Endothelial cell of hepatic sinusoid (primary cell): ENCODE data around the gene CENPA.
"Not testable (repeated sequence)": the region's sequence is repeated elsewhere in the genome, so short reads cannot be mapped to it uniquely, and the experiment has no call there.

Experiments
- in situ Hi-C: cut with HindIII; loops from 2 replicates; pipeline ENCODE4 v1.10.0; 2017; ENCODE audit warnings: low sequenced_read_pairs

CENPA gene

DNA sequence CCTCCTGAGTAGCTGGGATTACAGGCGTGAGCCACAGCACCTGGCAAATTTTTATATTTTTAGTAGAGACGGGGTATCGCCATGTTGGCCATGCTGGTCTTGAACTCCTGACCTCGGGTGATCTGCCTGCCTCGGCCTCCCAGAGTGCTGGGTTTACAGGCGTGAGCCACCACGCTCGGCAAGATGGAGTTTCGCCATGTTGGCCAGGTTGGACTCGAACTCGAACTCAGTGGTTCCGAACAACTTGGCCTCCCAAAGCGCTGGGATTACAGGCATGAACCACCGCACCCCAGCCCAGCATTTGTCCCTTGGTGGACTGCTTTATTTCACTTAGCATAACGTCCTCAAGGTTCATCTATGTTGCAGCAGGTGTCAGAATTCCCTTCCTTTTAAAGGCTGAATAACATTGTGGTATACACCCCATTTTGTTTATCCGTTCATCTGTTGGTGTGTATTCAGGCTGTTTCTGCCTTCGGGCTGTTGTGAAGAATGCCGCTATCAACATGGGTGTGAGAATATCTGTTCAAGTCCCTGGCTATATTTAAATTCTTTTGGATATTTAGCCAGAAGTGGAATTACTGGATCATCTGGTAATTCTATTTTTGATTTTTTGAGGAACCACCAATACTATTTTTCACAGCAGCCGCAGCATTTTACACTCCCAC is 1.2 kb upstream of the CENPA start:
- in situ Hi-C loops = no loop called here

DNA sequence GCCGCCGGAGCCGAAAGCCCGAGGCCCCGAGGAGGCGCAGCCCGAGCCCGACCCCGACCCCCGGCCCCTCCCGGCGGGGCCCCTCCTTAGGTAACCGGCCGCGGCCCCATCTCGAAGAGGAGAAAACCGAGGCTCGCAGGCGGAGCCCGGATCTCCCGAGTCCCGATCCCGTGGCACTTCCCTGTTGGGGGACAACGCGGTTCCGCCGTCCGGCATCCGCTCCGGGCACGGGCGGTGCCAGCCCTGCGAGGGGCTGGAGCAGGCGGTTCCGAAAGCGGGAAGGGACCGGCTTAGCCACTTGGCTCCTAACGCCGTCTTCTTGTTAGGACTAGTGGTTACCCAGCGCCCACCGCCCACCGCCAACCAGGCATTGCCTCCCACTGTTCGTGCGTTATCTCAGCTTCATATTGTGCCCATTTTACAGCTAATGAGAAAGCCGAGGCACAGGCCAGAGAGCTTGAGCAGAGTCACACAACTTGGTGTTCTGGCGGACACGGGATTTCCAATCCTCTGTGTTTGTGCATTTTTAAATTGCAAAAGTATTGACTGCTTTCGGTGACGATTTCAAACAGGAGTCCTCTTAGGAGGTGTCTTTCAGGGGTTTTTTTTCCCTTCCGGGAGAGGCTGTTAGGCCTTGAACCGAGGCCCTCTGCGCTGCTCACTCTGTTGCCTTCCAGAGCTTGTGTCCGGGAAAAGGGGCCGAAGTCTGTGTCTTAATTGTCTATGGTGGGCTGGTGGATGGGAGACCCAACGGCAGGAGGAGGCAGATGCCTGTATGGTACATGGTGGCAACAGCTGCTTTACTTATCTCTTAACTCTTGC is 562 bp downstream of the CENPA start:
- in situ Hi-C loops = no loop called here

DNA sequence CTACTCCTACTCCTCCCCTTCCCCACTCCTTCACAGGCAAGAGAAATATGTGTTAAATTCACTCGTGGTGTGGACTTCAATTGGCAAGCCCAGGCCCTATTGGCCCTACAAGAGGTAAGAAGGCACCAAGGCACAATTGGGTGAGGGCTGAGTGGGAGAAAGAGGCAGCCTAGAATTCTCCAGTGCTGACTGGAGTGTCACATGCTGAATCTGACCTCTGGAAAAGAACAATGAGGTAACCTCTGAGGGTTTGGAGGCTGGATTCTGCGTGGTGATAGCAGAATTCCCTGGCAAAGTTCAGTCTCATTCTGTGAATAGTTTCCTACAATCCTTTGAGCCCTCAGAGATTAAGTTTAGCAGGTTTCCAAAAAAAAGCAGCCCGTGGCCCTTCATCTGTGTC is 6.9 kb downstream of the CENPA start:
- in situ Hi-C loops = no loop called here

DNA sequence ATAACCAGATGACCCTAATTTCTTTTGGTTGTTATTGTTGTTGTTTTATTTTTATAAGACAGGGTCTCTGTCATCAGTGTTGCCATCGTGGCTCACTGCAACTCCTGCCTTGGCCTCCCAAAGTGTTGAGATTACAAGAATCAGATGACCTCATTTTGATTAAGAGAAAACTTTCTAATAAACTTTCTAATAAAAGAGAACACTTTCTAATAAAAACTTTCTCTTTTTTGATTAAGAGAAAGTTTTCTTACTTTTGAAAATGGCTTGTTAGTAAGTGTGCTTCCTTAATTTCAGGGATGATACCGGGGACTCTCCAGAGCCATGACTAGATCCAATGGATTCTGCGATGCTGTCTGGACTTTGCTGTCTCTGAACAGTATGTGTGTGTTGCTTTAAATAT is 7.7 kb downstream of the CENPA start:
- in situ Hi-C loops = no loop called here

DNA sequence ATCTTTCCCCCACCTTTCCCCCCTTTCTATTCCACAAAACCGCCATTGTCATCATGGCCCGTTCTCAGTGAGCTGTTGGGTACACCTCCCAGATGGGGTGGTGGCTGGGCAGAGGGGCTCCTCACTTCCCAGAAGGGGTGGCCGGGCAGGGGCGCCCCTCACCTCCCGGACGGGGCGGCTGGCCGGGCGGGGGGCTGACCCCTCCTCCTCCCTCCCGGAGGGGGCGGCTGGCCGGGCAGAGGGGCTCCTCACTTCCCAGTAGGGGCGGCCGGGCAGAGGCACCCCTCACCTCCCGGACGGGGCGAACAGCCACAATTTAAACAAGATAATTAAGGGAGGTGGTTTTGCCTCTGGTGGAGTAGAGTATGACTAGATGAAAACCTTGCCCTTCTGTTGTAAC is 9.3 kb downstream of the CENPA start:
- in situ Hi-C loops = not testable (repeated sequence)

DNA sequence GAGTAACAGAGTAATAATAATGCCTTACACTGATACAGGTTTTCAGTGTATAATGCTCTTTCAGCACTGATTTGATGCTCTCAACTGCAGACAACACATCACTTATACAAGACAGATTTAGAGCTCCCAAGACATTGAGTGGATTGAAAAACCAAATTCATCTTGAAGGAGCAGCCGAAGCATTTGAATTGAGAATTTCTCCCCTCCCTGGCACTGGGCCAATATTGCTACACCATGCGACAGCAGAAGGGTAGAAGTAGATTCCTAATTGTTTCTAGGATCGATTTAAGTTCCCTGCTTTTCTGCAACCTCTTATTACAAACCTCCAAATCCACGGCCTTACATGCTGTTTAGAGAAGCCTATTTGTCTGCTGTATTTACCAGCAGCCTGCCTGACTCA is 15.5 kb downstream of the CENPA start:
- in situ Hi-C loops = no loop called here

DNA sequence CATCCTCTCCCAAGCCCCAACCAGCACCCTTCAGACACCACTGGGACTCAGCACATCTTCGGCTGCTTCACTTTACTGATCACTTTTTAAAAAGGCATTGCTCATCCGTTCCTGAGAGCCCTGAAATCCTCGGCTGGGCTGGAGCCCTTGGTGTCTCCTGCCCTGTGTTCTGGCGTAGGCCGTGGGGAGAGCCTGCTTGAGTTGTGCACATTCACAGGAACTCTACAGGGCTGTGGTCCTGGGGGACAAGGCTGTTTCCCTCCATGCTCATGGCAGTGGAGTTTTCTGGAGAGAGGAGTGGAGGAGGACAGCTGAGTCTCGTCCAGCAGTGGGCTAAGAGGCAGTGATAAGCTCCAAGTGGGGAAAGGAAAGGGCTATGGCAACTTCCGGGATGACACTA is 15.9 kb downstream of the CENPA start:
- in situ Hi-C loops = no loop called here

DNA sequence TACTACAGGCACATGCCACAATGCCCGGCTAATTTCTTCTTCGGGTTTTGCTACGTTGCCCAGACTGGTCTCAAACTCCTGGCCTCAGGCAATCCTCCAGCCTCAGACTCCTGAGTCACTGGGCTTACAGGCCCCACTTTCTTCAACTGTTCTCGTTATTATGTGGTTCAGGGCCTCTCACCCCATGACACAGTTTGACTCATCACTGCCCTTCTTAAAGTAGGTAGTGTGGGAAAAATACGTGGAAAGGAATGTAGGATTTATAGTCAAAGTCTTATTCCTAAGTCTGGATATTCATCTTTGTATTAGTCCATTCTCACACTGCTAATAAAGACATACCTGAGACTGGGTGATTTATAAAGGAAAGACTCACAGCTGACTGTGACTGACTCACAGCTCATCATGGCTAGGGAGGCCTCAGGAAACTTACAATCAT is 19.4 kb downstream of the CENPA start:
- in situ Hi-C loops = no loop called here

DNA sequence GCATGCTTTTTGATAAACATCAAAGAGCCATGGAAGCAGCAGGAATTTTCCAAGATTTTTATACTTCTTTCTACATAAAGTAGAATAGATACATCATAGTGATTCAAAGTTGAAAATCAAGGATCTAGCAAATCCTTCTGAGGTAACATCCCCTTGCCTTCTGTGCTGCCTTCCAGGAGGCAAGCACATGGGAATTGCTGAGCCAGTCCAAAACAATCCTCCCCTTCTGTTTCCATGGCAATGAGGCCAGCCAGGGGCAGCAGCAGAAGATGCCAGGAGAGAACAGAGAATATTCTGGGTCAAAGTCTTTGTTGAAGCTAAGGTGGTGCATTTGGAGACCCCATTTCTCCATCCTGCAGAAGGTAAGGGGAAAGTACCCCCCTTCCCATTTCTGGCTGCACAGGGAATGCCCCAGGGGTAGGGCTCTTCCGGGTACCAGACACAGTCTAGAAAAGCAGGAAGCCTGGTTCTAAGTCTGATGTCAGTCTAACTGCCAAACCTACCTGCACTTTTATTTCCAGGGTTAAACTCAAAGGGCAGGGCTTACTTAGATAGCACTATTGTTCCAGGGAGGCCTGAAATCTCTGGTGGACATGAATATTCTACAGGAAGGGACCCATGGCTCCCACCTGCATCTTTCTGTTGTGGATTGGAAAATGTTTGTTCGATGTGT is 22.1 kb downstream of the CENPA start:
- in situ Hi-C loops = no loop called here

DNA sequence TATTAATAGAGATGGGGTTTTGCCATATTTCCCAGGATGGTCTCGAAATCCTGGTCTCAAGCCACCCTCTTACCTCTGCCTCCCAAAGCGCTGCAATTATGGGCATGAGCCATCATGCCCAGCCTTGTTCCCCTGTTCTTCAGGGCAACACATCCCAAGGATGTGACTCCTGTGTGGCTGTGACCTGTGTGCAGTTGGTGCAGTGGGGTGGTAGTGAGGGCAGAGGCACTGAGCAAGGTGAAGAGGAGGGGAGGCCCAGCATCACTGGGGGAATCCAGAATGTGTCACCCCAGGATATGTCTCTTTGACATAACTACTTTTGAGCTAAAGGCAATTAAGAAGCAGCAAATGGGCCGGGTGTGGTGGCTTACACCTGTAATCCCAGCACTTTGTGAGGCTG is 23.4 kb downstream of the CENPA start:
- in situ Hi-C loops = no loop called here

DNA sequence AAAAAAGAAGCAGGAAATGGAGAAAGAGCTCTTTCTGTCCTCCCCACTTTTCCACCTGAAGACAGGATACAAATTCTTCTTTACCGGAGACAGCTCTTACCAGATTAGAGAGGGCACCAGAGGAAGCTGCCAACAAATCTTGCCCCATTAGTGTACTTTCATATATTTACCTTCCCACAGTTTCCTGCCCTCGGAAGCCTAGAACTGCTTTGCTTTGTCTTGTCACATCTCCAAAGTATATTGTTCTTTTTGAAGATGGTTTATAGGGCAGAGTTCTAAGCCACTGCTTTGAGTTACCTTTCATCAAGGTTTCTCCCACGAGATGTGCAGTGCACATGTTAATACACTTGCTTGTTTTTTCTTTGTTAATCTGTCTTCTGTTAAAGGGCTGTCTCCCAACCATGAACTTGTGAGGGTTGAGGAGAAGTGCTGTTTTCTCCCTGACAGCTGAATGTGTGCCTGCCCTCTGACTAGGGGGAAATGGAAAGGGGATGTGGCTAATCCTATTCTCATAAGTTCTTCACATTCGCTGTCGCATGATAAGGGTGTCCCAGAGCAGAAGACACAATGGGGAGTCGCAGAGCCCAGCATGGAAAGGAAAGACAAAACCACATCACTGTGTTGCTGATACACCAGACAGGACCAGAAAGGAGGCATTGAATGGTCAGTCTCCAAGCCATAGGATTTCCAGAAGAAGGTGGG is 24.2 kb downstream of the CENPA start:
- in situ Hi-C loops = loop anchor here (5.0 kb wide), 1 partner anchor 72 kb away; no protein-coding TSS in a partner anchor

DNA sequence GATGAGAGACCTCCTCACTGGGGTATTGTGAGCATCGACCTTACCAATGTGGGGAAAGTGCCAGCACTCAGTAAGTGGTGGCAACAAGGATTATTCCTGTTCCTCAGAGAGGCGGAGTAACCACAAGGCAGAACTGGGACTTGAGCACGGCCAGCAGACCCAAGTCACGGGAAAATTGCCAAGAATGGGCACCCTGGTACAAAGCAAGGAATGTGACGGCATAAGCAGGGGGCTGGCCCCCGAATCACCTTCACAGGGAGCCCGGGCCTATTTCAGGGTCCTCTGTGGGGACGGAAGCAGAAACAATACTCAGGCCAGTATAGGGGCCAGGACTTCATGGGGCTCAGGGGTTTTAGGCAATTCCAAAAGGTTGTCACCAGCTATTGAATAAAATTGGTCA is 25.4 kb downstream of the CENPA start:
- in situ Hi-C loops = loop anchor here (5.0 kb wide), 1 partner anchor 71 kb away; no protein-coding TSS in a partner anchor

DNA sequence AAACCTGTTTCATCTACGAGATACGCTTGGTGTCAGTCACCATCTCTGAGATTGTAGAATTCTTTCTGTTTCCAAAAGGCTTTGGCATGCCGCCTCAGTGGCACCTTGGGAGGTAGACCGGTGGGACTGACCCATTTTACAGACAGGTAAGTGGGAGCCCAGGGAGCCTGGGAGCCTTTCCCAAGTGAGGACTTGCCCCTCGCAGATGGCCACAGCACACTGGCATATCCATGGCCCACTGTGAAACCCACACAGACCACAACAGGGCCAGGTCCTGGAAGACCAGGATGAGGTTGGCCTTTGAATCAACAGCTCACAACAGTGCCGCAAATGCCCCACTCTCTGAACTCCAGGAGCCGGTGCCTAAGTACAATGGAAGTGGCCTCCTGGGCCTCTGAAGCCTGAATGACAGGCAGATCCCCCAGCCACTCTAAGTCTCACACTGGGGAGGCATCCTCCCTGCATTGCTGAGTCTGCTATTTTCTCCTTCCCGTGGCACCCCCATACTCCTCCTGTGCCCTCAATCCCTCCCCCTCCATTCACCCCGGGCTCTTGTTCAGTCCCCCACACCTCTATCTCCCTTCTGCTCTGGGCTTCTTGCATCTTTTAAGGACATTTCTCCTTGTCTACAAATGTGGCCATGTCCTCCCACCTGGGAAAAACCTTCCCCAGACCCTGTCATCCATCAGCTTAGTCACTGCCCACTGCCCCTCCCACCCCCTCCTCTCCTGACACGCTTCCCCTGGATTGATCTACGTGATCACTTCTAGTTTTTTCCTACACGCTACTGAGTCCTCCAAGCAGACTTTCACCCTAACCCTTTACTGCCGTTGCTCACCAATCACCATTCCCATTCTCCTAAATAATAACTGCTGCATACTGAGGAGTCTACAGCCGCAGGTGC is 26.2 kb downstream of the CENPA start:
- in situ Hi-C loops = loop anchor here (5.0 kb wide), 1 partner anchor 70 kb away; no protein-coding TSS in a partner anchor

DNA sequence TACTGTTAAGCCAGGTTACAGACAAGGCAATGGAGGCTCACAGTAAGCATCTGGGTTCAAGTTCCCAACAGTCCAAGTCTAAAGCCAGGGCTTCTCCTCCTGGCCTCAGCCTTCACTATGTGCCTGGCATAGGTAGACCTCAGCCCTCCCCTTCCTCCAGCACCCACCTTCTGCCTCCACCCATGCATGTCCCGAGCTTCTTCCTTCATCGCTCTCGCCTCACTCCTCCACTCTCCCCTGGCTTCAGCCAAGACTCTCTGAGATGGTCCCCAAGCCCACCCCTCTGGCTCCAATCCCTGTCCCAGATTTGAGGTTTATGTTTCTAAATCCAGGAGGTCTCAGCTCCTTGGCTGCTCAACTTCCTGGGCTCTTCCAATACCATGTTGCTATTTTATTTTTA is 26.9 kb downstream of the CENPA start:
- in situ Hi-C loops = loop anchor here (5.0 kb wide), 1 partner anchor 70 kb away; no protein-coding TSS in a partner anchor

DNA sequence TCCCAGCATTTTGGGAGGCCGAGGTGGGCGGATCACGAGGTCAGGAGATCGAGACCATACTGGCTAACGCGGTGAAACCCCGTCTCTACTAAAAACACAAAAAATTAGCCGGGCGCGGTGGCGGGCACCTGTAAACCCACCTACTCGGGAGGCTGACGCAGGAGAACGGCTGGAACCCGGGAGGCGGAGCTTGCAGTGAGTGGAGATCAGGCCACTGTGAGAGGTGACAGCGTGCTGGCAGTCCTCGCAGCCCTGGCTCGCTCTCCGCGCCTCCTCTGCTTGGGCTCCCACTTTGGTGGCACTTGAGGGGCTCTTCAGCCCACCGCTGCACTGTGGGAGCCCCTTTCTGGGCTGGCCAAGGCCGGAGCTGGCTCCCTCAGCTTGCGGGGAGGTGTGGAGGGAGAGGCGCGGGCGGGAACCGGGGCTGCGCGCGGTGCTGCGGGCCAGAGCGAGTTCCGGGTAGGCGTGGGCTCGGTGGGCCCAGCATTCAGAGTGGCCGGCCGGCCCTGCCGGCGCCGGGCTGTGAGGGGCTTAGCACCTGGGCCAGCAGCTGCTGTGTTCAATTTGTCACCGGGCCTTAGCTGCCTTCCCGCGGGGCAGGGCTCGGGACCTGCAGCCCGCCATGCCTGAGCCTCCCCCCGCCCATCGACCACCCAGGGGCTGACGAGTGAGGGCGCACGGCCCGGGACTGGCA is 28.4 kb downstream of the CENPA start:
- in situ Hi-C loops = loop anchor here (5.0 kb wide), 1 partner anchor 68 kb away; no protein-coding TSS in a partner anchor

DNA sequence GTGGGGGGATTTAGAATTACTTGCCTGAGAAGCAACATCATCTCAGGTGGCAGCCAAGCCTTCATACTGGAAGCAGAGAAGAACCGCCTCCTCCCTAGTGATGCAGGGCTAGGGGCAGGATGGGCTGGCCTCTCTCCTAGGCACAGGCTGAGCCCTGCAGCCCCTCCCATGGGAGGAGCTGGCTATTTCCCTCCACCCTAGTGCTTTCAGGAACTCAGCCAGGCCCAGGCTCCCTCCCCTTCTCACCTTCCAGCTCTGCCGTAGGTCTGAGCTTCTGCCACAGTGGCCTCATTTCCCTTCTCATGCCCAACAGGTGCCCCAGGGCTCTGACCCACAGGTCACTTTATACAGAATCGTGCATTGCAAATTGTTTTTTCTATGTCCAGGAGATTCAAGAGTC is 31.0 kb downstream of the CENPA start:
- in situ Hi-C loops = no loop called here

DNA sequence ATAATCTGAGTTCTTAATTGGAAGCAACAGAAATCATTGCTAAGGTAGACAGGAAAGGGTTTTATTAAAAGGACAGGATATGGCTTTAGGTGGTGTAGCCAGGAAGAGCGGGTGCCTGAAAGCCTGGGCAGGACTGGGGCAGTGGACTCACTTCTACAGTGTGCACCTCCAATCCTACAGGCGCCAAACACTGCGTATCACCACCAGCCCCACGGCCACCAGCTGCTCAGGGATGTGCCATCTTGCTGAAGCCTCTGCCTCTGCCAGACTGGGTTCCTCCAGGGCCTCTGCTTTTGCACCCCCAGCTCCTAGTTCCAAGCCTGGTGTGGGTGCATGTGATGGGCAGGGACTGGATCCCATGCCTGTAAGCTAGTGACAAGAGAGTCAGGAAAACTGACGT is 32.4 kb downstream of the CENPA start:
- in situ Hi-C loops = no loop called here

DNA sequence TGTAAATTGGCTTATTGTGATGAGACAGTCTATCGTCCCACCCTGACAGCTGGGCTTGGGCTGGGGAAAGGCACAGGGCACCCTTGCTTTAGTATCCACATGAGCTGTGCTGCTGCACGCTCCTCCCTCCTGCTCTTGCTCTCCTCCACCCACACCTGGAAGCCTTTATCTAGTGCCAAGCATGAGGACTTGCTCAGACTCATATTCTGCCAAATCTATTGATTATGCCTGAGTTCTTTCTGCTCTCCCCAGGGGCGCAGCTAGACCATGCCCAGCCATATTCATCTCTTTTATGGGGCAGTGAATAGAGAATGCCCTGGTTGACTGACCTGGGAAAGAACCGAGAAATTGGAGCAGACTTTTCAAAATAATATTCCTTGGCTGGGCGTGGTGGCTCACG is 33.1 kb downstream of the CENPA start:
- in situ Hi-C loops = no loop called here

DNA sequence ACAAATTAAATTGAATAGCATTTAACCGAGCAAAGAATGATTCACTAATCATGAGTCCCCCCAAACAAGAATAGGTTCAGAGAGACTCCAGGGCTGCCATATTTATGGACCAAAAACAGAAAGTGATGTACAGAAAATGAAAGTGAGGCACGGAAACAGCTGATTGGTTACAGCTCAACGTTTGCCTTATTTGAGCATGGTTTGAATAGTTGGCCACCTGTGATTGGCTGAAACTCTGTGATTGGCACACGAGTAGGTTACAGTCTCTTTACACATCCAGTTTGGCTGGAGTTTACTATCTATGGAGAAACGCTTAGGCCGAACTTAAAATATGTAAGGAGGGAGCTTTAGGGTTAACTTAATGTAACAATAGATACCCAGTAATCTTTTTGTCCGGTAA is 35.1 kb downstream of the CENPA start:
- in situ Hi-C loops = no loop called here
